ENCODE data around the gene GNE.

DNA sequence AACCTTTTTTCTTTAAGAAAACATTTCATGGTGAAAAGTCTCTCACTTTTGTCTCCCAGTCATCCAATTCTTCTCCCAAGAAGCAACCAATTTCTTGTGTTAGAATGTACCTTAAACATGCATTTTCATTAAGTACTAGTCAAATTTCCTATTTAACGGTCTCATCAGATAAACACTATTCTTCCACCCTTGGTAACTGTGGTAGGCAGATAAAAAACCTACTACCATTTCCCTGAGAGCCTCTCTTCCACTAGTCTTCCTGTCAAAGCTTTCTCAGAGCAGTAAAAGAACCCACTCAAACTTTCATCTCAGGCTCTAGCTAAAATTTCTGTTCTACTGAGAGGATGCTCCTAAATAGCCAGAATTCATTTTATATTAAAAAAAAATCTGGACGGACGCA lies 10.9 kb downstream of the GNE start:
- TF ChIP-seq, protein P1, sequence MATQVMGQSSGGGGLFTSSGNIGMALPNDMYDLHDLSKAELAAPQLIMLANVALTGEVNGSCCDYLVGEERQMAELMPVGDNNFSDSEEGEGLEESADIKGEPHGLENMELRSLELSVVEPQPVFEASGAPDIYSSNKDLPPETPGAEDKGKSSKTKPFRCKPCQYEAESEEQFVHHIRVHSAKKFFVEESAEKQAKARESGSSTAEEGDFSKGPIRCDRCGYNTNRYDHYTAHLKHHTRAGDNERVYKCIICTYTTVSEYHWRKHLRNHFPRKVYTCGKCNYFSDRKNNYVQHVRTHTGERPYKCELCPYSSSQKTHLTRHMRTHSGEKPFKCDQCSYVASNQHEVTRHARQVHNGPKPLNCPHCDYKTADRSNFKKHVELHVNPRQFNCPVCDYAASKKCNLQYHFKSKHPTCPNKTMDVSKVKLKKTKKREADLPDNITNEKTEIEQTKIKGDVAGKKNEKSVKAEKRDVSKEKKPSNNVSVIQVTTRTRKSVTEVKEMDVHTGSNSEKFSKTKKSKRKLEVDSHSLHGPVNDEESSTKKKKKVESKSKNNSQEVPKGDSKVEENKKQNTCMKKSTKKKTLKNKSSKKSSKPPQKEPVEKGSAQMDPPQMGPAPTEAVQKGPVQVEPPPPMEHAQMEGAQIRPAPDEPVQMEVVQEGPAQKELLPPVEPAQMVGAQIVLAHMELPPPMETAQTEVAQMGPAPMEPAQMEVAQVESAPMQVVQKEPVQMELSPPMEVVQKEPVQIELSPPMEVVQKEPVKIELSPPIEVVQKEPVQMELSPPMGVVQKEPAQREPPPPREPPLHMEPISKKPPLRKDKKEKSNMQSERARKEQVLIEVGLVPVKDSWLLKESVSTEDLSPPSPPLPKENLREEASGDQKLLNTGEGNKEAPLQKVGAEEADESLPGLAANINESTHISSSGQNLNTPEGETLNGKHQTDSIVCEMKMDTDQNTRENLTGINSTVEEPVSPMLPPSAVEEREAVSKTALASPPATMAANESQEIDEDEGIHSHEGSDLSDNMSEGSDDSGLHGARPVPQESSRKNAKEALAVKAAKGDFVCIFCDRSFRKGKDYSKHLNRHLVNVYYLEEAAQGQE (IDR thresholded peaks at IDR 0.05; ENCODE audit: unreplicated experiment): no peak
- TF ChIP-seq, protein P2, sequence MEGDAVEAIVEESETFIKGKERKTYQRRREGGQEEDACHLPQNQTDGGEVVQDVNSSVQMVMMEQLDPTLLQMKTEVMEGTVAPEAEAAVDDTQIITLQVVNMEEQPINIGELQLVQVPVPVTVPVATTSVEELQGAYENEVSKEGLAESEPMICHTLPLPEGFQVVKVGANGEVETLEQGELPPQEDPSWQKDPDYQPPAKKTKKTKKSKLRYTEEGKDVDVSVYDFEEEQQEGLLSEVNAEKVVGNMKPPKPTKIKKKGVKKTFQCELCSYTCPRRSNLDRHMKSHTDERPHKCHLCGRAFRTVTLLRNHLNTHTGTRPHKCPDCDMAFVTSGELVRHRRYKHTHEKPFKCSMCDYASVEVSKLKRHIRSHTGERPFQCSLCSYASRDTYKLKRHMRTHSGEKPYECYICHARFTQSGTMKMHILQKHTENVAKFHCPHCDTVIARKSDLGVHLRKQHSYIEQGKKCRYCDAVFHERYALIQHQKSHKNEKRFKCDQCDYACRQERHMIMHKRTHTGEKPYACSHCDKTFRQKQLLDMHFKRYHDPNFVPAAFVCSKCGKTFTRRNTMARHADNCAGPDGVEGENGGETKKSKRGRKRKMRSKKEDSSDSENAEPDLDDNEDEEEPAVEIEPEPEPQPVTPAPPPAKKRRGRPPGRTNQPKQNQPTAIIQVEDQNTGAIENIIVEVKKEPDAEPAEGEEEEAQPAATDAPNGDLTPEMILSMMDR (conservative IDR thresholded peaks at IDR 0.05; ENCODE audit: low read depth in 2 of 2): no peak
- no peak for TF ChIP-seq POLR2AphosphoS5 (IDR thresholded peaks at IDR 0.05; ENCODE audit: low read depth)
- TF ChIP-seq EZH2 (IDR thresholded peaks at IDR 0.05; ENCODE audit: low read depth, unreplicated experiment): no peak
- TF ChIP-seq EZH2phosphoT487 (IDR thresholded peaks at IDR 0.05; ENCODE audit: unreplicated experiment): no peak
- TF ChIP-seq CREB1 (CRISPR knock-in tag; IDR thresholded peaks at IDR 0.05; ENCODE audit: low read depth): no peak
- TF ChIP-seq JUNB (IDR thresholded peaks at IDR 0.05; ENCODE audit: unreplicated experiment): no peak
- TF ChIP-seq STAT1 (IDR thresholded peaks at IDR 0.05; ENCODE audit: unreplicated experiment): no peak

Data from GM23338 (cell line).